GM23338 (cell line): ENCODE measurements around the gene HSFX2. TPM values are rescaled to one million over a fixed set of nuclear protein-coding genes. Genes with fewer than 3 reads are reported as not detected.

Experiments
- ATAC-seq: fragments of 200-7000 bp; cut with Tn5 transposase; 3 replicates; pipeline ENCODE4 v1.9.1; 2020
- DNase-seq: peaks from one replicate; pipeline ENCODE4 v3.0.0-alpha.2; 2015; ENCODE audit warnings: low spot score
- H2AFZ ChIP-seq: fragments of 200-600 bp; sonication (generic); 2 replicates; pipeline ENCODE4 v1.8.0; 2016; ENCODE audit warnings: antibody characterized with exemption, mild to moderate bottlenecking, moderate library complexity
- H3F3A ChIP-seq: fragments of 200-600 bp; sonication (generic); replicated peaks from 2 replicates; pipeline ENCODE4 v1.8.0; 2017; ENCODE audit warnings: antibody characterized with exemption, mixed run types, low read depth
- H3K27ac ChIP-seq: fragments of 200-600 bp; sonication (generic); 2 replicates; pipeline ENCODE4 v1.6.1; 2016; ENCODE audit warnings: low read depth
- H3K27me3 ChIP-seq: fragments of 200-600 bp; sonication (generic); 2 replicates; pipeline ENCODE4 v1.8.0; 2016; ENCODE audit warnings: mild to moderate bottlenecking, mixed run types, moderate library complexity; ENCODE audit not compliant: insufficient read depth
- H3K36me3 ChIP-seq: fragments of 200-600 bp; sonication (generic); 2 replicates; pipeline ENCODE4 v1.8.0; 2016; ENCODE audit warnings: mild to moderate bottlenecking; ENCODE audit not compliant: insufficient read depth
- H3K4me1 ChIP-seq: fragments of 200-600 bp; sonication (generic); 2 replicates; pipeline ENCODE4 v1.8.0; 2016; ENCODE audit warnings: mild to moderate bottlenecking, moderate library complexity; ENCODE audit not compliant: insufficient read depth
- H3K4me2 ChIP-seq: fragments of 200-600 bp; sonication (generic); 2 replicates; pipeline ENCODE4 v1.7.1; 2017; ENCODE audit warnings: mixed run types
- H3K4me3 ChIP-seq: fragments of 200-600 bp; sonication (generic); 2 replicates; pipeline ENCODE4 v1.6.1; 2016; ENCODE audit warnings: mixed run types
- H3K79me2 ChIP-seq: fragments of 200-600 bp; sonication (generic); replicated peaks from 2 replicates; pipeline ENCODE4 v1.8.0; 2017; ENCODE audit warnings: mild to moderate bottlenecking; ENCODE audit not compliant: insufficient read depth
- H3K9me2 ChIP-seq: fragments of 200-600 bp; sonication (generic); 2 replicates; pipeline ENCODE4 v1.8.0; 2017; ENCODE audit not compliant: insufficient read depth
- H4K20me1 ChIP-seq: fragments of 200-600 bp; sonication (generic); replicated peaks from 2 replicates; pipeline ENCODE4 v1.8.0; 2017; ENCODE audit warnings: mild to moderate bottlenecking; ENCODE audit not compliant: insufficient read depth
- H3K27ac Mint-ChIP-seq: 2 replicates; pipeline ENCODE4 v1.8.0; 2020; ENCODE audit warnings: inconsistent platforms, mild to moderate bottlenecking, moderate library complexity, mixed read lengths
- H3K27me3 Mint-ChIP-seq: 3 replicates; pipeline ENCODE4 v1.8.0; 2022; ENCODE audit warnings: low read depth, mild to moderate bottlenecking, moderate library complexity, mixed read lengths, inconsistent platforms; ENCODE audit not compliant: insufficient read depth, poor library complexity
- H3K36me3 Mint-ChIP-seq: 3 replicates; pipeline ENCODE4 v1.8.0; 2021; ENCODE audit warnings: low read depth, mild to moderate bottlenecking, inconsistent platforms, moderate library complexity, mixed read lengths
- H3K4me1 Mint-ChIP-seq: 3 replicates; pipeline ENCODE4 v1.8.0; 2020; ENCODE audit warnings: mild to moderate bottlenecking, inconsistent platforms, mixed read lengths
- H3K4me3 Mint-ChIP-seq: 3 replicates; pipeline ENCODE4 v1.8.0; 2021; ENCODE audit warnings: moderate library complexity, mild to moderate bottlenecking, inconsistent platforms, mixed read lengths
- H3K9me3 Mint-ChIP-seq: 3 replicates; pipeline ENCODE4 v1.8.0; 2020; ENCODE audit warnings: moderate library complexity, mild to moderate bottlenecking, inconsistent platforms, mixed read lengths
- CREB1 ChIP-seq: fragments of 250-450 bp; sonication (Bioruptor Pico); IDR thresholded peaks from 2 replicates; pipeline ENCODE4 v1.5.0; 2020; ENCODE audit warnings: low read depth, mild to moderate bottlenecking, moderate library complexity
- CTCF ChIP-seq, 2 experiments: fragments of 200-600 bp in 1 of 2; sonication (generic) in 1 of 2; conservative IDR thresholded peaks; 2 replicates each; pipeline versions ENCODE4 v1.5.1 to v1.6.1; 2016 to 2017; ENCODE audit warnings: antibody characterized with exemption in 2 of 2, low read depth in 2 of 2, mild to moderate bottlenecking in 2 of 2, moderate library complexity in 1 of 2
- ETS1 ChIP-seq: IDR thresholded peaks from 2 replicates; pipeline ENCODE4 v1.6.1; 2016; ENCODE audit warnings: antibody characterized with exemption
- EZH2 ChIP-seq: fragments of 200-600 bp; sonication (generic); IDR thresholded peaks from one replicate; pipeline ENCODE4 v1.8.0; 2017; ENCODE audit warnings: antibody characterized with exemption, mild to moderate bottlenecking, low read depth; ENCODE audit not compliant: unreplicated experiment
- EZH2phosphoT487 ChIP-seq: fragments of 200-600 bp; sonication (generic); IDR thresholded peaks from one replicate; pipeline ENCODE4 v1.8.1; 2018; ENCODE audit warnings: antibody characterized with exemption; ENCODE audit not compliant: unreplicated experiment
- JUNB ChIP-seq: IDR thresholded peaks from one replicate; pipeline ENCODE4 v1.6.1; 2016; ENCODE audit warnings: antibody characterized with exemption; ENCODE audit not compliant: unreplicated experiment
- NANOG ChIP-seq: IDR thresholded peaks from 2 replicates; pipeline ENCODE4 v1.6.1; 2016; ENCODE audit warnings: antibody characterized with exemption, borderline replicate concordance
- POLR2AphosphoS5 ChIP-seq: IDR thresholded peaks from 2 replicates; pipeline ENCODE4 v1.6.1; 2016; ENCODE audit warnings: antibody characterized with exemption, low read depth
- REST ChIP-seq: IDR thresholded peaks from one replicate; pipeline ENCODE4 v1.6.1; 2018; ENCODE audit warnings: antibody characterized with exemption; ENCODE audit not compliant: unreplicated experiment
- STAT1 ChIP-seq: IDR thresholded peaks from one replicate; pipeline ENCODE4 v1.6.1; 2016; ENCODE audit warnings: antibody characterized with exemption; ENCODE audit not compliant: unreplicated experiment
- ZNF114 ChIP-seq: fragments of 250-450 bp; sonication (Bioruptor Pico); IDR thresholded peaks from 2 replicates; pipeline ENCODE4 v1.5.0; 2020; ENCODE audit warnings: mild to moderate bottlenecking, moderate library complexity
- ZNF331 ChIP-seq: fragments of 250-450 bp; sonication (Bioruptor Pico); IDR thresholded peaks from 2 replicates; pipeline ENCODE4 v1.5.0; 2020; ENCODE audit warnings: low read depth, mild to moderate bottlenecking, moderate library complexity
- ZNF462 ChIP-seq: fragments of 250-450 bp; sonication (Bioruptor Pico); IDR thresholded peaks from 2 replicates; pipeline ENCODE4 v1.5.0; 2020; ENCODE audit warnings: mild to moderate bottlenecking, moderate library complexity
- polyA plus RNA-seq: library from polyadenylated mRNA; unstranded; fragments of >200 nt; fragmentation: Nextera tagmentation; extraction: Ambion mirVana; gene quantifications from 2 replicates; pipeline ENCODE4 v1.2.1, GENCODE V29; 2016
- total RNA-seq: library from RNA; depleted of rRNA; stranded (reverse); fragments of >200 nt; shearing (Covaris generic); gene quantifications from 2 replicates; pipeline ENCODE4 v1.2.3, GENCODE V29; 2014

HSFX2 gene
- total and polyA plus RNA-seq, 2 experiments from 2014 or later: 0.29 TPM; not detected in 1

- Mint-ChIP-seq H3K4me1 (no peaks in the 10 kb centered on the region), H3K9me3 (peaks cover 2% of the 10 kb centered on the region; the same call in 1 of the 3 replicates), H3K27ac (no peak overlapping the region), H3K4me3 (no peak overlapping the region), H3K27me3 (no peaks in the 10 kb centered on the region), H3K36me3 (no peaks in the 10 kb centered on the region)
- H3F3A ChIP-seq: no peaks in the 10 kb centered on the region
- H3K79me2 ChIP-seq: no peaks in the 10 kb centered on the region
- H3K27ac ChIP-seq: no peak overlapping the region
- ATAC-seq (no peak), DNase-seq (no peak)
- H4K20me1 ChIP-seq: no peaks in the 10 kb centered on the region
- no peak overlapping the region for H3K4me2 ChIP-seq
- H3K4me3 ChIP-seq: no peak overlapping the region
- H3K27me3 ChIP-seq: no peaks in the 10 kb centered on the region
- H3K9me2 ChIP-seq: no peaks in the 10 kb centered on the region
- no peaks in the 10 kb centered on the region for H3K4me1 ChIP-seq
- no peak for TF ChIP-seq EZH2
- TF ChIP-seq CTCF (conservative IDR thresholded peaks at IDR 0.05; ENCODE audit: low read depth in 2 of 2): no peak
- TF ChIP-seq JUNB: no peak
- TF ChIP-seq NANOG: no peak
- TF ChIP-seq REST: no peak
- TF ChIP-seq STAT1: no peak
- TF ChIP-seq EZH2phosphoT487: no peak
- no peak for TF ChIP-seq ZNF114 (CRISPR knock-in tag)
- TF ChIP-seq CREB1 (CRISPR knock-in tag): no peak
- no peak for TF ChIP-seq ZNF331
- TF ChIP-seq ZNF462 (CRISPR knock-in tag): no peak
- no peak for TF ChIP-seq ETS1
- TF ChIP-seq POLR2AphosphoS5: no peak
- H3K36me3 ChIP-seq: no peaks in the 10 kb centered on the region
- no peak overlapping the region for H2AFZ ChIP-seq
These were observed 46.3 kb upstream of the HSFX2 start for GRCh38 chrX:149641432-149641831.
